OCI-LY7 (cell line): ENCODE data around the gene CEPT1.

Source experiments
- CTCF ChIP-seq: fragments of 200-600 bp; sonication (generic); conservative IDR thresholded peaks from 2 replicates; pipeline ENCODE4 v1.5.1; 2014; ENCODE audit warnings: mild to moderate bottlenecking, antibody characterized with exemption, low read length, moderate library complexity, mixed read lengths
- EZH2phosphoT487 ChIP-seq: fragments of 200-600 bp; sonication (generic); IDR thresholded peaks from 2 replicates; pipeline ENCODE4 v1.6.1; 2018; ENCODE audit warnings: low read depth, borderline replicate concordance, mild to moderate bottlenecking, mixed run types, antibody characterized with exemption, low read length, moderate library complexity, mixed read lengths

- TF ChIP-seq CTCF (no peak), EZH2phosphoT487 (no peak)
Measured at GRCh38 chr1:111131693-111132092, 8.3 kb upstream of the CEPT1 start.
